Neural cell (in vitro differentiated cells): Measurements from ENCODE around the gene SLX4IP.

ENCODE experiments used
- CTCF ChIP-seq: fragments of 450-650 bp; IDR thresholded peaks from 2 replicates; pipeline ENCODE4 v1.5.1; 2014; ENCODE audit warnings: antibody characterized with exemption, mild to moderate bottlenecking, moderate library complexity; ENCODE audit not compliant: poor library complexity, severe bottlenecking
- EP300 ChIP-seq: fragments of 450-650 bp; conservative IDR thresholded peaks from 2 replicates; pipeline ENCODE4 v1.6.1; 2014; ENCODE audit warnings: antibody characterized with exemption, mild to moderate bottlenecking, moderate library complexity; ENCODE audit not compliant: poor library complexity, severe bottlenecking
- EZH2 ChIP-seq: fragments of 200-600, 300-800 bp; shearing (Covaris generic), sonication (generic); IDR thresholded peaks from 2 replicates; pipeline ENCODE4 v1.6.1; 2014; ENCODE audit warnings: antibody characterized with exemption, low read length, borderline replicate concordance, mild to moderate bottlenecking; ENCODE audit not compliant: insufficient read depth, poor library complexity, severe bottlenecking
- MXI1 ChIP-seq: fragments of 450-650 bp; conservative IDR thresholded peaks from 2 replicates; pipeline ENCODE4 v1.6.1; 2014; ENCODE audit warnings: antibody characterized with exemption, mild to moderate bottlenecking; ENCODE audit not compliant: poor library complexity, severe bottlenecking
- POLR2AphosphoS5 ChIP-seq: IDR thresholded peaks from 2 replicates; pipeline ENCODE4 v1.6.1; 2012
- RAD21 ChIP-seq: fragments of 450-650 bp; conservative IDR thresholded peaks from 2 replicates; pipeline ENCODE4 v1.6.1; 2014; ENCODE audit warnings: antibody characterized with exemption, mild to moderate bottlenecking, moderate library complexity
- REST ChIP-seq: IDR thresholded peaks from 2 replicates; pipeline ENCODE4 v1.6.1; 2012; ENCODE audit warnings: borderline replicate concordance
- SMC3 ChIP-seq: fragments of 450-650 bp; conservative IDR thresholded peaks from 2 replicates; pipeline ENCODE4 v1.6.1; 2014; ENCODE audit warnings: antibody characterized with exemption, mild to moderate bottlenecking, moderate library complexity; ENCODE audit not compliant: poor library complexity
- TAF1 ChIP-seq: IDR thresholded peaks from 2 replicates; pipeline ENCODE4 v1.6.1; 2012; ENCODE audit warnings: low read depth

GRCh38 chr20:10520528-10520927 is 85.4 kb downstream of the SLX4IP start:
- TF ChIP-seq POLR2AphosphoS5 (no peak), CTCF (no peak), REST (no peak), RAD21 (no peak), EZH2 (no peak), TAF1 (no peak), SMC3 (no peak), EP300 (no peak), MXI1 (no peak)
